WI38 (cell line): ENCODE data around the gene ANGPTL7.

Source experiments
- H3K4me3 ChIP-seq: 2 replicates; pipeline ENCODE4 v1.5.1; 2011; ENCODE audit warnings: low read depth, mild to moderate bottlenecking, control low read depth, low read length
- TF ChIP-seq, protein P1 (sequence below): IDR thresholded peaks from 2 replicates; pipeline ENCODE4 v1.5.1; 2012; ENCODE audit warnings: low read depth, mild to moderate bottlenecking, control low read depth, low read length

Gene ANGPTL7, protein sequence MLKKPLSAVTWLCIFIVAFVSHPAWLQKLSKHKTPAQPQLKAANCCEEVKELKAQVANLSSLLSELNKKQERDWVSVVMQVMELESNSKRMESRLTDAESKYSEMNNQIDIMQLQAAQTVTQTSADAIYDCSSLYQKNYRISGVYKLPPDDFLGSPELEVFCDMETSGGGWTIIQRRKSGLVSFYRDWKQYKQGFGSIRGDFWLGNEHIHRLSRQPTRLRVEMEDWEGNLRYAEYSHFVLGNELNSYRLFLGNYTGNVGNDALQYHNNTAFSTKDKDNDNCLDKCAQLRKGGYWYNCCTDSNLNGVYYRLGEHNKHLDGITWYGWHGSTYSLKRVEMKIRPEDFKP

DNA sequence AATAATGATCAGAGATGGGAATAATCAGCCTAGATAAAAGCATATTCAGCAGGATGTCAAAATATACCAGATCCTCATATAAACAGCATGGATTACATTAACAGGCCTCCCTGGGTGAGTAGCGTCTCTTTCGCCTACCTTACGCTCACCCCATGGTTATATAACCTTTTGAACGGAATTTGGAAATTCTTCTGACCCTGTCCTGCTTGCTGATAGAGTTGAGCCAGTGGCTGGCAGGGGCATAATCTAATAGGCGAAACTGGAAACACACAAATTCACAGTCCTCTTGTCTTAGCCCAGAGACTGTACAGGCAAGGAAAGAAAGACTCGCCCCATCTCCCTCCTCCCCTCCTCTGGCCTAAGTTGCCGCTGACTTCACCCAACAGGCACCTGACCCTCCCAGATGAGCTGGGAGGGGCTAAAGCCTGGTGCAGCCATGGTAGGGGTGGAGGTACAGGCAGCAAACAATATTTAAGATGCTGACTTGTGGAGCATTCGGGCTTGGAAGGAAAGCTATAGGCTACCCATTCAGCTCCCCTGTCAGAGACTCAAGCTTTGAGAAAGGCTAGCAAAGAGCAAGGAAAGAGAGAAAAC, at the start of gene ANGPTL7:
ANGPTL7 (plus strand) TSS at position 498 of the 594 bp plus-strand sequence. CDS start 225 bp downstream, outside the sequence.
- TF ChIP-seq, protein P1, sequence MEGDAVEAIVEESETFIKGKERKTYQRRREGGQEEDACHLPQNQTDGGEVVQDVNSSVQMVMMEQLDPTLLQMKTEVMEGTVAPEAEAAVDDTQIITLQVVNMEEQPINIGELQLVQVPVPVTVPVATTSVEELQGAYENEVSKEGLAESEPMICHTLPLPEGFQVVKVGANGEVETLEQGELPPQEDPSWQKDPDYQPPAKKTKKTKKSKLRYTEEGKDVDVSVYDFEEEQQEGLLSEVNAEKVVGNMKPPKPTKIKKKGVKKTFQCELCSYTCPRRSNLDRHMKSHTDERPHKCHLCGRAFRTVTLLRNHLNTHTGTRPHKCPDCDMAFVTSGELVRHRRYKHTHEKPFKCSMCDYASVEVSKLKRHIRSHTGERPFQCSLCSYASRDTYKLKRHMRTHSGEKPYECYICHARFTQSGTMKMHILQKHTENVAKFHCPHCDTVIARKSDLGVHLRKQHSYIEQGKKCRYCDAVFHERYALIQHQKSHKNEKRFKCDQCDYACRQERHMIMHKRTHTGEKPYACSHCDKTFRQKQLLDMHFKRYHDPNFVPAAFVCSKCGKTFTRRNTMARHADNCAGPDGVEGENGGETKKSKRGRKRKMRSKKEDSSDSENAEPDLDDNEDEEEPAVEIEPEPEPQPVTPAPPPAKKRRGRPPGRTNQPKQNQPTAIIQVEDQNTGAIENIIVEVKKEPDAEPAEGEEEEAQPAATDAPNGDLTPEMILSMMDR, result no peak
- no peak within 1 kb of the TSS for H3K4me3 ChIP-seq

DNA sequence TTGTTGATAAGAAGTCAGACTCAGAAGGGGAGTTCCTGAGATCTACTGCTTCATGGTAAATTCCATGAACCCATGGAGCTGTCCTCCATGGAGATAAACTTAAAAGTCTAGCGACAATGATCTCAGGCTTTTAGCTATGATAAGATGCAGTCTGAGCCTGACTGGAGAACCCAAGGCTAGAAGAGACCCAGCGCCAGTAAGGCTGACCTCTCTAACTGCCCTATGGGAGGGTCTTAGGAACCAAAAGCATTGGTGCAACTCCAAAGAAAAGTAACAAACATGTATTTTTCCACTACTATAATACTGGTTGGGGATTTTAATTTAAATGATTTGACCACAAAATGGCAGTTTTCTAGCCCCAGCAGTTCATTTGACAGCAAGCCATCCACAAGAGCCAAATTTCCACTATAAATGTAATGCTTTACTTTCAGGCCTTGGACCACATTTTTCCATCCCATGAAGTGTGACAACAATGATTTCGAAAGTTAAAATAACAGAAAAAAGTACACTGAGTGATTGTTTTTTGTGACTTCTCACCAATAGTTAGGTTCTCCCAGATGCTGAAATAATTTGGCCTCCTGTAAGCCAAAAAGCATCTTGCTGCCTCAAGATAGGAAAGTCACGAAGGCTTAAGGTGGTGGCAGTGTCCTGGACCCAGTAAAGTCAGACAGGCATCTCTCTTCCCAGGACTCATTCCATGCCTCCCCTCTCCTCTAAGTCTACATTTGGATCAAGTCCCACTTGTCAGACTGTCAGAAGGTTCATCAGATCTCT, 46.4 kb upstream of the ANGPTL7 start:
- H3K4me3 ChIP-seq, result no peak overlapping the region
- TF ChIP-seq, protein P1, result no peak

DNA sequence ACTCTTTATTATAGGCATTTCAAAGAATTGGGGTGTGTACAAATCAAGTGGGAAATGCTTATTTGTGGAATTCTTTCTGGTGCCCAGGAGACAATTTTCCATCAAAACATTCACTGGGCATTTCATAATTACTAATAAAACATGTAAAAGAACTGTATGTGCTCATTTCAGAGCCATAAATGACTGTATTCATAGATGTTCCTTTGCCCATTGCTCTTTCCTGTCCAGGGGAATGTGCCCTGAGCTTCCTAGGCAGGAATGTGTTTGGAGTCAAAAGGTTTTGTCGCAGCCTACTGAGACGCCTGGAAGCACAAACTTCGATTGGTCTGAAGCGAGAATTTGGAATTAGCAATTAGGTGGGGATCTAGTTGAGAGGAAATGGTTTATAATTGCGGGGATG, 45.8 kb upstream of the ANGPTL7 start:
- TF ChIP-seq, protein P1, result no peak
- no peak overlapping the region for H3K4me3 ChIP-seq

DNA sequence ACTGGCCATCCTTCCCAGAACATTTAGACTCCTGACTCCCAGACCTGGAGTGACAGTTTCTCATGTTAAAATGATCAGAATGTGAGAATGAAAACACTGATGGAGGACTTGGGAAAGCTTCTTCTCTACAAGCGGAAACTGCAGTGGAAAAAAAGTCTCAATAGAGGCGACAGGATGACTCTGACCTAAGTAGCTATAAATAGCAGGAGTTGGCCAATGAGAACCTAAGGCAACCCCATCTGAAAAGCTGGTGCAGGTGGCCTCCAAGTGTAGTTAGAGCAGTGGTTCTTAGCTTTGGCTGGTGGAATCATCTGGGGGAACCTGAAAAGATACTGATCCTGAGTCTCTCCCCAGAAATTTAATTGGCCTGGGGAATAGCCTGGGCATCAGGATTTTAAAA, 45.2 kb upstream of the ANGPTL7 start:
- TF ChIP-seq, protein P1, result no peak

DNA sequence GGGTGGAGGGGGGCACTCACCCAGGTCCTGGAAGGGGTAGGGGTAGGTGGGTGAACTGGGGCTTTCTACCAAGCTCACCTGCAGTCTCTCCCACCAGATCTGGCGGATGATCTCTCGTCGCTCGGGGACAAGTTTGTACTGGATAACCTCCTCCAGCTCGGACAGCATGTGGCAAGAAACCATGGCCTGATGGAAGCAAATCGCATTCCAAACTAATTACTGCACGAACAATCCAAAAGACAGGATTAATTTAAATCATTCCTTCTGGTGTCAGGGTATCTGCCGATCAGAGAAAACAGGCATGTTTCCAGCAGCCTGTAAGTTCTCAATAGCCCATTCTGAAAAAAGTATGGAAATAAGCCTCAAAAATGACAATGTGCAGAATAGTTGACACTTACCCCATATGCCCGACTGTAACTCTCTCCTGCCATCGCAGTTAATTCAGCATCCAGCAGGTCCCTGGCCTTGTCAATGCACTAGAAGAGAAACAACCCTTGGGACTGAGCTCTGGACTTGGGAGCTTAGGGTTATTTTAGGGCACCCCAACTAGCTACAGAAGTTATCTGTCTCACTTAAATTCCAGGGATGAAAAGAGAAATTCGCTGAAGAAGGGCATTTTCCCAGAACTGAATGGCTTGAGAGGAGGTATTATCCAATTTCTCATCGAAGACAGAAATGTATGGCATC, 44.4 kb upstream of the ANGPTL7 start:
- H3K4me3 ChIP-seq, result no peak overlapping the region
- TF ChIP-seq, protein P1, result no peak

More for the DNA sequence above, 45.2 kb upstream of the ANGPTL7 start:
- H3K4me3 ChIP-seq, result no peak overlapping the region

DNA sequence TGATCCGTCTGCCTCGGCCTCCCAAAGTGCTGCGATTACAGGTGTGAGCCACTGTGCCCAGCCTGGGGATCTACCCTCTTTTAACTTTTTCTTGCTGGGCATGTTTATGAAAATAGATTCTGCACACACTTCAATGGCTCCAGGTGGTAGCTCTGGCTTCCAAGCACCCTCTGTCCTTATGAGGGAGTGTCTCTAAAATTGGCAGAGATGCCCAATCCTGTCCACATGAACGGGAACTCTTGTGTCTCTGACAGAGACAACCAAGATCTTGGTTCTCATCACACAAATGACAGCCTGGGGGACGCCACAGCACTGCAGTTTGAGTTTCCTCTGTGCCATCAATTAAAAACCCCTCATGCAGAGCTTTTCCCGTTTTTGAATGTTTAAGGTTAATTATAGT, 43.4 kb upstream of the ANGPTL7 start:
- TF ChIP-seq, protein P1, result no peak
- no peak overlapping the region for H3K4me3 ChIP-seq
